ENCODE results near the gene MRFAP1L1.

- TF ChIP-seq CTCF (IDR thresholded peaks at IDR 0.05; ENCODE audit: insufficient read depth, low read length) (no peak), SPI1 (IDR thresholded peaks at IDR 0.05; ENCODE audit: borderline replicate concordance, low read depth) (no peak), POLR2AphosphoS5 (IDR thresholded peaks at IDR 0.05; ENCODE audit: low read depth) (no peak), REST (IDR thresholded peaks at IDR 0.05; ENCODE audit: insufficient replicate concordance, low read depth) (no peak)
These were observed 23.4 kb downstream of the MRFAP1L1 start for GRCh38 chr4:6686104-6686787.
